Measurements from ENCODE around the gene SRCAP.

- TF ChIP-seq CTCF (IDR thresholded peaks at IDR 0.05) = no peak
- no peak for TF ChIP-seq NR2C2 (CRISPR knock-in tag; IDR thresholded peaks at IDR 0.05)
- no peak for TF ChIP-seq E2F1 (CRISPR knock-in tag; IDR thresholded peaks at IDR 0.05)
- TF ChIP-seq FOXP4 (CRISPR knock-in tag; IDR thresholded peaks at IDR 0.05) = no peak
- no peak for TF ChIP-seq E2F4 (CRISPR knock-in tag; IDR thresholded peaks at IDR 0.05; ENCODE audit: borderline replicate concordance, low read depth)
- TF ChIP-seq PREB (CRISPR knock-in tag; IDR thresholded peaks at IDR 0.05; ENCODE audit: borderline replicate concordance) = no peak
- no peak for TF ChIP-seq AFF4 (CRISPR knock-in tag; IDR thresholded peaks at IDR 0.05; ENCODE audit: borderline replicate concordance)
- TF ChIP-seq HMGXB4 (CRISPR knock-in tag; IDR thresholded peaks at IDR 0.05) = no peak
- no peak for TF ChIP-seq ZNF232 (CRISPR knock-in tag; IDR thresholded peaks at IDR 0.05)
- TF ChIP-seq IRF2 (CRISPR knock-in tag; IDR thresholded peaks at IDR 0.05; ENCODE audit: borderline replicate concordance, low read depth) = no peak
- TF ChIP-seq SMAD3 (CRISPR knock-in tag; IDR thresholded peaks at IDR 0.05; ENCODE audit: borderline replicate concordance) = no peak
- no peak for TF ChIP-seq TCF7 (CRISPR knock-in tag; IDR thresholded peaks at IDR 0.05; ENCODE audit: low read depth)
Measured at GRCh38 chr16:30711712-30712111, 12.7 kb downstream of the SRCAP start.

Data from WTC11 (cell line).